Keratinocyte (primary cell): Measurements from ENCODE around the gene HYPK.

Experiments
- CTCF ChIP-seq, 3 experiments: IDR thresholded peaks in 1 of 3; conservative IDR thresholded peaks in 1 of 3; optimal IDR thresholded peaks in 1 of 3; 2 replicates in 2 of 3; 3 replicates in 1 of 3; pipeline versions ENCODE3 to v1.5.1; 2011; ENCODE audit warnings: low read length in 3 of 3, mild to moderate bottlenecking in 3 of 3, moderate library complexity in 2 of 3, control low read depth in 1 of 3, inconsistent platforms in 1 of 3; ENCODE audit not compliant: insufficient read depth in 2 of 3; ENCODE audit errors: extremely low read depth in 1 of 3
- EZH2 ChIP-seq: IDR thresholded peaks from one replicate; pipeline ENCODE4 v1.6.1; 2012; ENCODE audit warnings: inconsistent platforms, mild to moderate bottlenecking, low read length, moderate library complexity

GRCh38 chr15:43794269-43795037, 5.9 kb upstream of the HYPK start:
- TF ChIP-seq EZH2 = no peak
- no peak for TF ChIP-seq CTCF (optimal IDR thresholded peaks at IDR 0.05 in 1 of 3, IDR thresholded peaks at IDR 0.05 in 1 of 3, conservative IDR thresholded peaks at IDR 0.05 in 1 of 3; ENCODE audit: extremely low read depth in 1 of 3, insufficient read depth in 2 of 3, low read length in 3 of 3)
